Measurements from ENCODE around the gene PPARG.
A peak's percentile ranks its signal among the peaks of the same experiment; 100 is the strongest.

PPARG gene

DNA sequence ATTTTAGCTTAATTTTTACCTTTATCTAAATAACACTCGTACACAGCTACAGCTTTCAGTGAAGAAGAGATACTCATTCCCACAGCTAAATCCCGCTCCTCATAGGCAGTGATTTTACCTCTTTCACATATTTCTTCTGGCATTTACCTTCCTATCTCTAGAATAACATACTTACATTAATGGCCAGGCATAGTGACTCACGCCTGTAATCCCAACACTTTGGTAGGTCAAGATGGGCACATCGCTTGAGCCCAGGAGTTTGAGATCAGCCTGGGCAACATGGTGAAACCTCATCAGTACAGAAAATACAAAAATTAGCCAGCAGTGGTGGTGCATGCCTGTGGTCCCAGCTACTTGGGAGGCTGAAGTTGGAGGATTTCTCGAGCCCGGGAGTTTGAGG, 80.2 kb downstream of the PPARG start:
- H3K27ac ChIP-seq, result no peak overlapping the region
- no peak for DNase-seq (ENCODE audit: low spot score)
- CTCF ChIA-PET, result no interaction called here
- TF ChIP-seq, protein P1, sequence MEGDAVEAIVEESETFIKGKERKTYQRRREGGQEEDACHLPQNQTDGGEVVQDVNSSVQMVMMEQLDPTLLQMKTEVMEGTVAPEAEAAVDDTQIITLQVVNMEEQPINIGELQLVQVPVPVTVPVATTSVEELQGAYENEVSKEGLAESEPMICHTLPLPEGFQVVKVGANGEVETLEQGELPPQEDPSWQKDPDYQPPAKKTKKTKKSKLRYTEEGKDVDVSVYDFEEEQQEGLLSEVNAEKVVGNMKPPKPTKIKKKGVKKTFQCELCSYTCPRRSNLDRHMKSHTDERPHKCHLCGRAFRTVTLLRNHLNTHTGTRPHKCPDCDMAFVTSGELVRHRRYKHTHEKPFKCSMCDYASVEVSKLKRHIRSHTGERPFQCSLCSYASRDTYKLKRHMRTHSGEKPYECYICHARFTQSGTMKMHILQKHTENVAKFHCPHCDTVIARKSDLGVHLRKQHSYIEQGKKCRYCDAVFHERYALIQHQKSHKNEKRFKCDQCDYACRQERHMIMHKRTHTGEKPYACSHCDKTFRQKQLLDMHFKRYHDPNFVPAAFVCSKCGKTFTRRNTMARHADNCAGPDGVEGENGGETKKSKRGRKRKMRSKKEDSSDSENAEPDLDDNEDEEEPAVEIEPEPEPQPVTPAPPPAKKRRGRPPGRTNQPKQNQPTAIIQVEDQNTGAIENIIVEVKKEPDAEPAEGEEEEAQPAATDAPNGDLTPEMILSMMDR (conservative IDR thresholded peaks at IDR 0.05; ENCODE audit: low read depth), result no peak
- POLR2A ChIA-PET (ENCODE audit: low non-redundant PET), result no interaction called here

DNA sequence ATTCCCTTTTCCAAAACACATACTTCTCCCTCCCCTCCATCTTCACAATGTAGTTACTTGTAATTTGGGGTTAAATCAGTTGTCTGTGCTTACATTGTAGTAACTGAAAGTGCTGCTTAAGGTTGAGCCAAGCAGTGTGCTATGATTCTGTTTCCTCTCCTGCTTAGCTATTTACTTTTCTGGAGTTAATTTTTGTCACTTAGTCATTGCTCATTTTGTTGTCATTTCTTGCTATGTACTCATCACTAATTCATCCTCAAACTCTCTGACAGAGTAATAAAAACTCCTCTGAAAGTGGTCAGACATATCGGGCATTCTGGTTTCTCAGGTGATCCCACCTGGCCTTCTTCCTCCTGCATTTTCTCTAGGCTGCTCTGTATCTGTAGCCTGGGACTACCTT, 80.7 kb downstream of the PPARG start:
- ChIA-PET CTCF (no interaction called here), POLR2A (ENCODE audit: low non-redundant PET) (no interaction called here)
- DNase-seq (ENCODE audit: low spot score), result no peak
- no peak overlapping the region for H3K27ac ChIP-seq
- TF ChIP-seq, protein P1 (conservative IDR thresholded peaks at IDR 0.05; ENCODE audit: low read depth), result no peak

DNA sequence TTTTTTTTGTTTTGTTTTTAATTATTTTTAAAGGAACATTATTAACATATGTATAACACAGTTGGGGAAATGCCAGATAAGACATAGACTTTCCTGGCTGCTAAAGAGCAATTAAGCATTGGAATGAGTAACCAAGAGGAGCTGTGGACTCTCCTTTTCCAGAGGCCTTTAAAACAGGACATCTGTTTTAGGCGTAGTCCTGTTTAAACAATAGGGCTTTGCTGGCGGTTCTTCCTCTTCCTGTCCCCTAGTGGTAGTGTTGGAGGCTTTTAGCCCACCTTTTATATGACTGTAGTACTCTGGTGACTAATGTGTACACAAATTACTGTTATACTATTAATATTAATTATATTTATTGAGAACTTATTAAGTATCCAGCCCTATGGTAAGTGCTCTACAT, 81.9 kb downstream of the PPARG start:
- ChIA-PET POLR2A (ENCODE audit: low non-redundant PET) (no interaction called here), CTCF (no interaction called here)
- TF ChIP-seq, protein P1 (conservative IDR thresholded peaks at IDR 0.05; ENCODE audit: low read depth), result no peak
- DNase-seq (ENCODE audit: low spot score), result peak; percentile 6
- no peak overlapping the region for H3K27ac ChIP-seq

DNA sequence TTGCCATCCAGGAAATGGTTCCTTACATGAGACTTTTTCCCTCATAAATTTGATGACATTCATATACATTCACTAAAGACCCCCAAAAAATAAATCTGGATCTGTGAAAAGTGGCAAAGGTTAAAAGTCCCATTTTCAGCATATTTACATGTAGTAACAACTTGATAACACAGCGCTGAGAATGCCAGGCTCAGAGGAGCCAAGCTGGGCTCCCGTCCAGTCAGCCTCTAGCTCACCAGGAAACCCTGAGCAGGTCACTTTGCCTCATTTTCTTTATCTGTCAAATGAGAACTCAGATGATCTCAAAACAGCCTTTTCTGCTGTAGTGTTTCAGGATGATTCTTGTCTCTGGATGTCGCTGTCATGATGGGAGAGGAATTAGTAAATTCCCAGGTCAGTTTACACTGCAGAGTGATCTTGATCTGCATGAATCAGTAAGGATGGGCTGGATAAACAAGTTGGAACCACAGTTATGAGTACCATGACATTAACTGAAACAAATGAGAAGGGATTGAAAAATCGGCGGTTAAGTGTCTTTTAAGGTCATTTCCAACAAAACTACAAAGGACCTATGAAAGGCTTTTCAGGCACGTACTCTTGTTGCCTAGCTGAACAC, 82.8 kb downstream of the PPARG start:
- TF ChIP-seq, protein P1 (conservative IDR thresholded peaks at IDR 0.05; ENCODE audit: low read depth), result no peak
- POLR2A ChIA-PET (ENCODE audit: low non-redundant PET), result no interaction called here
- DNase-seq (ENCODE audit: low spot score), result no peak
- CTCF ChIA-PET, result no interaction called here
- no peak overlapping the region for H3K27ac ChIP-seq

DNA sequence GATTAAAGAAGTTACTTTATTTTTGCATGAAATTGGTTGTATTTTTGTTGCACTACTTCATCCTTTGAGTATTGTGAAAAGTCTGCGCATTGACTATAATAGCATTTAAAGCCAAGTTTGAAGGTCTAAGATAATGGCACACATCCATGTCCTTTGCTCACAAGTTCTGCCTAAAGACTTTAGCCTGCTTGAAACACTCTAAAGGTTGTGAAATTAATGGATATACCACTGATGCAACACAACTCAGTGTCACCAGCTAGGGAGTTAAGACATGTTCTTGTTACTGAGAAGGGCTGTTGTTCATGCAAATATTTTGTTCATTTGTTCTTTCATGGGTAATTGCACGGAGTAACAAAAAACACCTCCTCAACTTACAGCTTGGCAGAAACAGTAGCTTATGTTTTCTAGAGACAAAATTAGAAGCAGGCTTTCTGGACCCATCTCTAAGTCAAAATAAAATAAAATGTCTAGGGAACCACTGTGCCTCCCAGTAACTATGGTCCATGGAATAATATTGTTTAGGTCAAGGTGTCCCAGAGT, 83.9 kb downstream of the PPARG start:
- H3K27ac ChIP-seq, result no peak overlapping the region
- ChIA-PET POLR2A (ENCODE audit: low non-redundant PET) (no interaction called here), CTCF (interaction anchor here (0.8 kb wide), 1 partner anchor 302 kb away, joined by 5 read pairs; no protein-coding TSS in a partner anchor)
- TF ChIP-seq, protein P1 (conservative IDR thresholded peaks at IDR 0.05; ENCODE audit: low read depth), result no peak
- no peak for DNase-seq (ENCODE audit: low spot score)

DNA sequence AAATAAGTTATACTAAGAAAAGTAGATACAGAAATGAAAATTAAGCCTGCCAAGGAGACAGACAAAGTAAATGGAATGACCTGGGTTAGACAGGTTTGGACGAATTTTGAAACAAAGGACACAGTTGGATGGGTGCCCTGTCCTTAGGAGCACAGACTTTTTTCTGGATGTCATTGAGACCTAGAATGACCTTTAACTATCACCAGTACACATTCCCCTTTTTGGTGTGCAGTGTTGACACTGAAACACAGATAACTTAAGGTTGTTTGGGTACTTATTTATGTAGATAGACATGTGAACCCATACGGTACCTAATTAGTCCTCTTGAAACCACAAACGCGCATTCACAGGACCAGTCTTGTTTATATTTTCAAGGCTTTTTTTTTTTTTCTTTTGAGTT, 86.7 kb downstream of the PPARG start:
- H3K27ac ChIP-seq, result no peak overlapping the region
- TF ChIP-seq, protein P1 (conservative IDR thresholded peaks at IDR 0.05; ENCODE audit: low read depth), result no peak
- no peak for DNase-seq (ENCODE audit: low spot score)
- POLR2A ChIA-PET (ENCODE audit: low non-redundant PET), result no interaction called here
- CTCF ChIA-PET, result no interaction called here
